Ramos (cell line): Measurements from ENCODE around the gene XYLT1.
"Not testable (repeated sequence)": the region's sequence is repeated elsewhere in the genome, so short reads cannot be mapped to it uniquely, and the experiment has no call there.

Experiments used
- in situ Hi-C: fragments of 300-500 bp; cut with MboI; formaldehyde crosslinking; loops from one replicate; pipeline ENCODE4 v1.14.3; 2022; ENCODE audit warnings: low sequenced_read_pairs; ENCODE audit not compliant: unreplicated experiment

XYLT1 gene

DNA sequence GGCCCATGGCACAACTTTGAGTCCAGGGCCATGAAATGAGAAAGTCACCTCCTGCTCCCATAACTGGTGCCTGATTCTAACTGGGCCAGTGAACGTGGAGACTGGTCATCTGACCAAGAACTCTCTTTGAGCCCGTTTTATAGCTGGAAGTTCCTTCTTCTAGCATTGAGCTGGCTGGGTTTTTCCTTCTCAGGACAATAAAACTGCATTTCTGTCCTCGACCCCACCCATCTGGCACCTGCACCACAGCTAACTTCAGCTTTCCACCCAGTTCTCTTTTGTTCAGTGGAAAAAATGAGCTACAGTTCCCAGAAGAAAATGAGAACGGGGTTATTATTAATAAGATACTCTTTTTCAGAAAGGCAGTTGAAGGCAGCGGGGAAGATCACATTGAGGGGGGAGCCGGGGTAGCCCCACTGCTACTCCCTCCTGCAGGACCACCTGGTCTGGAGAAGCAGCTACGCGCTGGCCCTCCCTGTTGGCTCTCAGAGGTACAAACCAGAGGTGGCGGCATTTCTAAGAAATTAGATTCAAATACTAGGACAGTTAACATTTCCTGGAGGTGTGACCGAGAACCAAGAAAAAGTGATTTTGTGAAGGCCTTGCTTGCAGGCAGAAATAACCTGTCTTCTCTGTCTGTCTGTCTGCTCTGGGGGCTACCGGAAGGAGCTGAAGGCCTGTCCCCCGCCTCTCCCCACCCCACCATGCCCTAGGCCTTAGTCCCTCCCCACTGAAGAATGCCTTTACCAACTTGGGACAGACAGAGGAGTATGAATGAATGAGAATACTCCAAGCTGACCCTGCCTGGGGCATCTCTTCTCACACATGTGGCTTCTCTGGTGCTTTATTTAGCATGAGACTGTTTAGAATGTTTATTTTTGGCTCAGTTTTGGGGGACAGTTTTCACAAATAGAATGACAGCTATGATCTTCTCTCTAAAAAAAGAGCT, 123.9 kb downstream of the XYLT1 start:
- in situ Hi-C loops: no loop called here

DNA sequence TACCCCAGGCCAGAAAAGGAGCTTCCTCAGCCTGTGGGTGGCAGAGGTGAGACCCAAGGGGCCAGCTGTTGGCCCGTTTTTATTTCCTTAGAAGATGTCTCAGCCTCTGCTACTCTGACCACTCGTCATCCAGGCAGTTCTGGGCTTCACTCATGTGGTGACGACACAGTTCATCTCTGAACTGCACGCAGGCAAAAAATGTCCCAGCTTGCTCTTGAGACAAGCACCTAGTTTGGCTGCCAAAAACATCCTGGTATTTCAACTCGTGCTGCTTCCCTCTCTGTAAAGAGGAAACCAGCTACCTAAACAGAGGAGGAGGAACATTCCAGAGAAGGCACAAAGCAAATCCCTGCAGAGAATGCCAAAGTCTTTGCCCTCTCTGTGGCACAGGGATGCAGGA, 125.7 kb downstream of the XYLT1 start:
- in situ Hi-C loops: no loop called here

DNA sequence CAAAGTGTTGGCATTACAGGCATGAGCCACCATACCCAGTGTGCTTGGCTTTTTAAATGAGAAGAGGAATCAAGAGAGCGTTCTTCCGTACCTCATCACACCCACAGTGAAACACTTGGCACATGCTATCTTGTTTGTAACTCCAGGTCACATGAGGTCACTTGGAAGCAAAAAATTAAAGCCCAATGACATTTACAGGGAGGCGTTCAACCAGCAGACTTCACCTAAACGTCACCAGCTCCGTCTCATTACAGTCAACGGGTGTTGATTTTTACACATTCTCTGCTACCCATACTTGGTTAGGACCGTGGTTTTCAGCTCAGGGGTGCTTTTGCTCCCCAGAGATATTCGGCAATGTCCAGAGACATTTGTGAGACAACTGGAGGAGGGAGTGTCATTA, 127.0 kb downstream of the XYLT1 start:
- in situ Hi-C loops: no loop called here

DNA sequence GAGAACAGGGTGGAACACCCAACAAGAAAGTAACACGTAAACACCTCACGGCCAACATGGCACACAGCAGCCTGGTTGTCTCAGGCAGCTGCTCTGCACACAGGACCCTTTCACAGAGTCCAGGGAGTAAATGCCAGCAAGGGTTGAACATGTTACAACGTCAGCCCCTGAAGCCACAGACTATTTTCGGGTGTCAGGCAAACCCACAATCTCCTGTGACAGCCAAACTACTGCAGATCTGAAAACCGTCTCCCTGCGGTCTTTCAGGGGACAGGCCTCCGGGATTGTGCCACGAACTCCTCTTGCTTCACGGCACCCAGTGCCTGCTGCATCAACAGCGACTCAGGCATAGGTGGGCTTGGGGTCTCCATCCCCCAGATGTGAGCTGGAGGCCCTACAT, 127.7 kb downstream of the XYLT1 start:
- in situ Hi-C loops: no loop called here

DNA sequence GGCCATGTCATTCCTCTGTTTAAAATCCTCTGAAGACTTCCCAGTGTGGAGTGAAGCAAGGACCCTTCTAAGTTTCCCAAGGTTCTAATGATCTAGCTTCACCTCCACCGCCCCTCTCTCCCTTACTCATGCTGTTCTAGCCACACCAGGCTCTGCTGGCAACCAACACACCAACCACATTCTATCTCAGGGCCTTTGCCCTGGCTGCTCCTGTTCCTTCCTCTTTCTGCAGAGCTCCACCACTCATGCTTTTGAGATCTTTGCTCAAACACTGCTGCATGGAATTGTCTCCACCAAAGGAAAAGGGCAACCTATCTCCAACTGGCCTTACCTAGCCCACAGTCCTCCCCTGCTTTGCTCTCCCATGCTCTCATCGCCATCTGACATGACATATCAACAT, 128.7 kb downstream of the XYLT1 start:
- in situ Hi-C loops: no loop called here

DNA sequence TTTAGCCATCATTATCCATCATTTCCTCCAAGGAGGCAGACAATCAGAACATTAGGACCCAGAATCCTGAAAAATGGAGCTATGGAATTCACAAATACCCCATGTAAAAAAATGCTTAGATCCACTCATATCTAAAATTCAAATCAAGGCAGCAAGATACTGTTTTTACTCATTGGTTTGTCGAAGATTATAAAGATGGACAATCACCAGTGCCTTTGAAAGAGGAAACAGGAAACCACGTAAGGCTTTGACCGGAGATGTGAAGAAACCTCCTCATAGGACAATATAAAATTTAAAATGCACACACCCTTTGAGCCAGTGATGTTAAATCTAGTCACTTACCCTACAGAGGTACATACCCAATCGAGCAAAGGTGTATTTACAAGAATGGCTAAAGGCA, 130.0 kb downstream of the XYLT1 start:
- in situ Hi-C loops: no loop called here

DNA sequence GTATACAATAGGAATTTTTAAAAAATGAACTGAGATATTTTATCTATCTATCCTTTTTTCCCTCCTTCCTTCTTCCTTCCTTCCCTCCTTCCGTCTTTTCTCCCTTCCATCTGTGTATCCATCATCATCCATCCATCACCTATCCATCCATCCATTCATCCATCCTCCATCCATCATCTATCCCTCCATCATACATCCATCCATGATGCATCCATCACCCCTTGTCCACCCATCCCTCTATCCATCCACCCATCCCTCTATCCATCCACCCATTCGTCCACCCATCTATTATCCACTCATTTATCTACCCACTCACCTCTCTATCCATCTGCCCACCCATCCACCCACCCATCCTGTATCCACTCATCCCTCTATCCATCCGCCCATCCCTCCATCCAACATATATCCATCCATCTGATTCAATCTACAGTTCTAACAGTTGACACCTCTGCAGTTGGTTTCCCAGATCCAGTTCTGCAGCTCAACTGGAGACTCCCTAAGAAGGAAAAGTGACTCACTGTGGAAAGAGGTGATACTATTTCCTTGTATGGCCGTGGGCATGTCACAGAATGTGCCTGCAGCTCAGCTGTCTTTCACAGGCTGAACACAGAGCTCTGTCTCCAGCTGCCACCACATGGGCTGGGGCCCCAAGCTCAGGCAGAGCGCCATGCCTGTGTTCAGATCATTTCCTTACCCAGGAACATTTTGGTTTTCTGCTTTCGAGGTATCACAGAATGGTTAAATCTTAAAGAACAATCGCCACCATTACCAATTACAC, 130.8 kb downstream of the XYLT1 start:
- in situ Hi-C loops: no loop called here

DNA sequence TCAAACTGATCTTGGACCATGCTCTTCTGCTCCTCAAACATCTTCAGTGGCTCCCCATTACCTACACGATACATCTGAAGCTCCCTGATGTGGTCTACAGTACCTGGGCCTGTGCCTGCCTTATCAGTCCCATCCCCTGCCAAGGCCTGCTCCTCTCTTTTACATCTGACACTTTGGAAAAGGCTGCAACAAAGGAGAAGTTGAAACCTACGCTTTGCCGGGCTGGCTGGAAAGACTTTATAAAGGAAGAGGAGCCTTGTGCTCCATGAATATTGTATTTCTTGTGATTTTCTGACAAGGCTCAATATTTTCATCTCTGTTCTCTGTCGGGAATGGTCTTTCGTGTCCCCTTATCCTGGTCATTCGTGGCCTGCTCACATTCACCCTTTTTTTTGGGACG, 132.5 kb downstream of the XYLT1 start:
- in situ Hi-C loops: no loop called here

DNA sequence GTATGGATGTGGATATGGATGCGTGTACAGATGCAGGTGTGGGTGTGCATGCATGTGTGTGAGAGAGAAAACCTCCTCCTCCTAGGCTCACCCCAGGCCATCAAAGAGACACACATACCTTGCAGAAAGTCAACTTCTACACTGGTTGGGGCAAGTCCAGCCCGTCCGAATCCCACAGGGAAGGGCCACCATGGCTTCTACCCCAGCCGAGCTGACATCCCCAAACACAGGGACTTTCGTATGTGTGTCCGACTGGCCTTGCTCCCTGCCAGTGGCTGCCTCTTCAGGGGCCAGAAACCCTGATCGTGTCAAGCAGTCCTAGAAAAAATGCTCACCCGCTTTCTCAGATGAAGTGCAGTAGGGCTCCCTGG, 134.2 kb downstream of the XYLT1 start:
- in situ Hi-C loops: no loop called here

DNA sequence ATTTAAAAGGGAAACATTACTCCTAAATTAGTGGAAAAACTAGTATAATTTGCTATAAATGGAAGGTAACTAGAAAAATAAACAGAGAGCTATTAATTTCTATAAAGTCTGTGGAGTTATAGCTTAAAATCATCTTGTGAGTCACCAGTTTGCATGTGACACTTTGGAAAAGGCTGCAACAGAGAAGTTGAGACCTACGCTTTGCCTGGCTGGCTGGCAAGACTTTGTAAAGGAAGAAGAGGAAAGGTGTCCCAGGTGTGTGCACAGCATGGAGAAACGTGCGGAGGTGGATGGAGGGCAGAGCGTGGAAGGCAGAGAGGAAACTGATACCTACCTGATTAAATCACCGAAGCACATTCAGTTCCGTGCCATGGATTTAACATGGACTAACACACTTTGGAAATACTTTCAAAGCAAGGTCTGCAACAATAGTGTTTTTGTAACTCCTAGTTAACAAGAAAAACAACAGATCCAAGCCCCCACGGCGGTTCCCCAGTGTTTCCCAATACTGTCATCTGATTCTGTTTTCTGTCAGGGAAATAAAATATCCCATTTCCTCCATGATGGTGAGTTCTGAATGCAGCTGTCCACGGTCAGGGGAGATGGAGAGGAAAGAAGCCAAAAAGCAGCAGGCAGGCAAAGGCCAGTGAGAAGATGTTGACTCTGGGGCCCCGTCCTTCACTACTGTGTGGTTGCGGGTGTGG, 134.8 kb downstream of the XYLT1 start:
- in situ Hi-C loops: no loop called here

DNA sequence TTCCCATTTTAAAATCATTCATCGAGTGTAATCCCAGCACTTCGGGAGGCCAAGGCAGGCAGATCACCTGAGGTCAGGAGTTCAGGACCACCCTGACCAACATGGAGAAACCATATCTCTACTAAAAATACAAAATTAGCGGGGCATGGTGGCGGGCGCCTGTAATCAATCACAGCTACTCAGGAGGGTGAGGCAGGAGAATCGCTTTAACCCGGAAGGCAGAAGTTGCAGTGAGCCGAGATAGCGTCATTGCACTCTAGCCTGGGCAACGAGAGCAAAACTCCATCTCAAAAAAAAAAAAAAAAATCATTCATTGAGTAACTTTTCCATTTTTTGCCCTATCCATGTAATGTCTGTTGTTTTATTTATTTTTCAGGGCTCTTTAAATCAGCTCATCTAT, 135.4 kb downstream of the XYLT1 start:
- in situ Hi-C loops: not testable (repeated sequence)

DNA sequence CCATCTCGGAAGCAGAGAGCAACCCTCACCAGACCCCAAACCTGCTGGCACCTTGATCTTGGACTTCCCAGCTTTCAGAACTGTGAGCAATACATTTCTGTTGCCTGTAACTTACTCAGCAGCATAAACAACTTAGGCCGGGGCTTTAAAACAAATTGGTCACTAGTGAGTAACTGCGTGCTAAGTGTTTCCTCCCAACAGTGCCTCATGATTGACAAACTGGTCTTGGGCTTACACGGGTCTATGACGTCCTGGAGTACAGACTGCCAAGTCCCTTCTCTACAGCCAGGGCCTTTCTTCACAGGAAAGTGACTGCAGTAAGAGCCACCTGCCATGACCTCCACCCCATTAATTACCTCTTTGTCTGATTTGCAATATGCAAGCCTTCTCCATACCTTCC, 136.7 kb downstream of the XYLT1 start:
- in situ Hi-C loops: no loop called here

DNA sequence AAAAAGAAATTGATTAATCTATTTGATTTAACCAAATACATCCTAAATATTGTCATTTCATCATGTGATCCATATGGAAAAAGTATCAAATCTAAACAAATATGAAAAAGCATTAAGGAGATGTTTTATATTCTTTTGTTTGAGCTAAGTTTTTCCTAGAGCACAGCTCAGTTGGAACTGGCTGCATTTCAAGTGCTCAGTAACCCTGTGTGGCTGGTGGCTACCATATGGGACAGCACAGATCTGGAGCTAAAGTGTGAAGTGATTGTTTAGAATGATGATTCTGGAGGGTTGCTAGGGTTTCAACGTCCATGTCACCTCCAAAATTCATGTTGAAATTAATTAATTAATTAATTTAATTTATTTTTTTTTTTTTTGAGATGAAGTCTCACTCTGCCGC, 137.5 kb downstream of the XYLT1 start:
- in situ Hi-C loops: no loop called here

DNA sequence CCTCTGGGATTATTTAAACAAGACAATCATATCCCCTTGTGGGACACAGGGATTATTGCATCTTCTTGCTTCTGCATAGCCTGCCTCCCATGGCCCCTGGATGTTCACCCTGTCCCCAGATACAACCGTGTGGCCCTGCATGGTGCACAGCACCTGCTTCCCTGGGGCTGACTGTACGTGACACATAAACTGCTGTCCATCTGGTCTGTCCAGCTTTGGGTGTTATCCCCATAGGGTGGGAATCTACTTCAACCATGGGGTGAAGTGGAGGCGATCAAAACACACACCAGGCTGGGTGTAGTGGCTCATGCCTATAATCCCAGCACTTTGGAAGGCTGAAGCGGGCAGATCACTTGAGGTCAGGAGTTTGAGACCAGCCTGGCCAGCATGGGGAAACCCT, 138.8 kb downstream of the XYLT1 start:
- in situ Hi-C loops: no loop called here

DNA sequence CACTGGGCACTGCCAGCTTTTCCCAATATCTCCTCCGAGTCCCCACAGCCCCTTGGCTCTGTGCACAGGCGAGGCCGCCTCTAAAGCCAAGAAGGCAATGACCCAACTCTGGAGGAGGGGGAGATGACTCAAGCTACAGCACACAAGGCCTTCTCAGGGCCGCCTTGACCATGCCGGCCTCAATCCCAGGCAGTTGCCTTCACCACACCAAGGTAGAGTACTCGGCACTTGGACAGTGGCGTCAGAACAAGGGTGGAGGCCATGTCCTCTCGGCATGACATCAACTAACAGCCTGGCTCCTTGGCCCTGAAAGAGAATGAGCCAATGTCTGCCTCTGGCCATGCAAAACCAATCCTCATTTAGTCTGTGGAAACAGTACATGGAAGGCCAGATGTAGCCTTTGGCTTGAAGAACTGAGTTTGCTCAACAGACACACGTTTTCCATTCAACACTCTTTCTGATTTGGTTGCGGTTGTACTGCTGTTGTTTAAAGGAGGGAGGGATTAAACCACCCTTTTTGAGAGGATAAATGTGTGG, 139.6 kb downstream of the XYLT1 start:
- in situ Hi-C loops: no loop called here

DNA sequence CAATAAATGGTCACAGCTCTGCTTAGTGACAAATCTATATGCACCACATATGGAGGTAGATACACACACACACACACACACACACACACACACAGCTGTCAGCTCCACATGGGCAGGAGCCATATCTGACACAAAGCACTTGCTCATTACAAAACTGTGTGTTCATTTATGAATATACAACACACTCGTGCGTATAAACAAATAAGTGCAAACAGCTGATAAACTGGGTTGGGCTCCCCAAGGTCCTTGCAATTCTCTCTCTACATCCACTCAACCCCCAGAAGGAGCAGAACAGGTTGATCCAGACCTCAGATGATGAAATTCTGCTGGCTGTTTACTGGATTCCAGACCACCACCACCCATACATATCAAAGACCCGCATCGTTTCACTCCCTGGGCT, 140.7 kb downstream of the XYLT1 start:
- in situ Hi-C loops: no loop called here

DNA sequence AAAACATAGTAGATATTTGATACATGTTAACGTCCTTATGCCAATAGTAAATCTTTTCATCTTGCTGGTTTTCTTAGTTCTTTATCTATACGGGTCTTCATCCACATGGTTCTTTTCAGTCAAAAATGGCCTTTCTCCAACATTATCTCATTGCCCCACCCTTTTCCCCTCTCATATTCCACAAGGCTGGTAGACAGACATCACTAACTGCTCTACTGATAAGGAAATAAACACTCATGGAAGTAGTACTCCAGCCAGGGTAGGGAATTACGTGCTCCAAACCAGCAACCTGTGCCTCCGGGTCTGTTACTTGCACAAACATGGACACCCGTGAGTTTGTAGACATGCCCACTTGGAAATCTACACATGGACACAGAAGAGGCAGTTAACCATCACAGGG, 141.4 kb downstream of the XYLT1 start:
- in situ Hi-C loops: no loop called here

DNA sequence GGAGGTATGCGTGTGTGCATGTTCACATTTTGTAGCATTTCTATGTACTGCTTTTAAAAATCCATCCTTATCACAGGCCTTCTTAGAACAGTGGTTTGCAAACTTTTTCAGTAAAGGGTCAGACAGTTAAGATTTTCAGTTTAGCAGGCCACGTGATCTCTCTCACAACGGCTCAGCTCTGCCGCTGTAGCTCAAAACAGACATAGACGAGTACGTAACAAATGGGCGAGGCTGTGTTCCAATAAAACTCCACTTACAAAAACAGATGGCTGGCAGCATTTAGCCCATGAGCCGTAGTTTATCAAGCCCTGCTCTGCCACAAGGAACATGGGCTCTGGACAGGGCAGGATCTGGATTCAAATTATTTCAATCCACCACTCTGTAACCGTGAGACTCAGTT, 141.8 kb downstream of the XYLT1 start:
- in situ Hi-C loops: no loop called here

DNA sequence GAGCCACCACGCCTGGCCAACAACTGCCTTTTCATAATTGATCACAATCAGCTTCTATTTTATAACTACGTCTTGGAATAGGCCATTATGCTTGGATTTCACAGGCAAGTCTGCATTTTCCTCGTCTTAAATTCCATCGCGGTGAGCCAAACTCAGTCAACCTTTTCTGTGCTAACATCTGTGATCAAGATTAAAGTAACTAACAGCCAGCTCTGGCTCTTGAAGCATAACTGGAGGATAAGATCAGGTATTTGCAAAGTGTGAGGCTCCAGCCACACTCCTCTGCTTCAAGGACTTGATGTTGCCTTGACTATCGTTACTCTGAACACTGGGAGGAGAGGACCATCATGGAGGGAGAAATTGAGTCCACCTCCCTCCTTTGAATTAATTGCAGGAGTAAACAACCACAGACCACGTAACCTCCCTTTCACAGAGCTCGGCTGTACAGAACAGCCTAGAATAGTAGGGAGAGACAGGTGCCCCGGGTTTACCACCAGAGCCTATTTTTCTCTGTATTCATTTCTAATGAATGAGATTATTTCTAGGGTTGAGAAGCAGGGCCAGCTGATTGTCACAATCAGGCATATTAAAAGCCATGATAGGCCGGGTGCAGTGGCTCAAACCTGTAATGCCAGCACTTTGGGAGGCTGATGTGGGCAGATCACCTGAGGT, 143.0 kb downstream of the XYLT1 start:
- in situ Hi-C loops: no loop called here

DNA sequence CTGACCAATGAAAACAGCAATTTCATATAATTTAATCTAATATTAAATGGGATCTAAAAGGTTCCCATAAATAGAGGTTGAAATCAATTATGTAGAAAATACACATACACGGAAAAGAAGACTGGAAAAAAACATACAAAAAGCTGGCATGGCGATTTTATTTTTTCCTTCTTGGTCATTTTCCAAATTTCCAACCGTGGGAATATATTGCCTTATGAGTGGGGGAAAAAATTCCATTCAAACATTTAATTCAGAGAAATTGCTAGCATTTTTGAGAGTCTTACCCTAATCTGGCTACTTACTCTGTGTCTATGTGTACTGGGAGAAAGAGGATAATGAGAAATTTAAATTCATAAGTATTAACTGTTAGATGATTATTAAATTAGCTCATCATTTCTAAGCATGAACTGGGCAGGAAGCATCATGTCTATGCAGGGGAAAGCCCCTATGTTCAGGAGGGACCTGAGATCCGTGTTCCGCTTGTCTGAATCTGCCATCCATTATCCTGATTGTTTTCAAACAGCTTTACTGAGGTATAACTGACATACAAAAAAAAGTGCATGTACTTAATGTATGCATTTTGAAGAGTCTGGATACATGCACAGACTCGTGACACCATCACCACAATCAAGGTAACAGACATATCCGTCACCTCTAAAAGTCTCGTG, 145.2 kb downstream of the XYLT1 start:
- in situ Hi-C loops: no loop called here
